GM18867 (cell line): ENCODE data around the gene HHIPL1.
"Not testable (repeated sequence)": the region's sequence is repeated elsewhere in the genome, so short reads cannot be mapped to it uniquely, and the experiment has no call there.

ENCODE experiments used
- ATAC-seq: cut with Tn5 transposase; IDR thresholded peaks from one replicate; pipeline ENCODE4 v1.9.1; 2021; ENCODE audit warnings: mild to moderate bottlenecking, moderate library complexity; ENCODE audit not compliant: unreplicated experiment

Gene HHIPL1

GRCh38 chr14:99657645-99658155 lies 12.8 kb downstream of the HHIPL1 start:
- ATAC-seq: no peak

- ATAC-seq: no peak
Observed at GRCh38 chr14:99658218-99658845, 13.4 kb downstream of the HHIPL1 start.

- no peak for ATAC-seq
Observed at GRCh38 chr14:99659333-99659741, 14.4 kb downstream of the HHIPL1 start.

- ATAC-seq: no peak
Observed at GRCh38 chr14:99660006-99660566, 15.2 kb downstream of the HHIPL1 start.

- ATAC-seq: no peak
Observed at GRCh38 chr14:99660794-99661193, 15.9 kb downstream of the HHIPL1 start.

- ATAC-seq: not testable (repeated sequence)
Observed at GRCh38 chr14:99661206-99661605, 16.3 kb downstream of the HHIPL1 start.

GRCh38 chr14:99662846-99663245 lies 17.9 kb downstream of the HHIPL1 start:
- no peak for ATAC-seq

- no peak for ATAC-seq
Observed at GRCh38 chr14:99663386-99664057, 18.6 kb downstream of the HHIPL1 start.

- ATAC-seq: no peak
Observed at GRCh38 chr14:99664058-99664936, 19.4 kb downstream of the HHIPL1 start.

- ATAC-seq: peak; percentile 49
Observed at GRCh38 chr14:99664937-99665273, 20.0 kb downstream of the HHIPL1 start.

- ATAC-seq: no peak
Observed at GRCh38 chr14:99666533-99666932, 21.6 kb downstream of the HHIPL1 start.

GRCh38 chr14:99667045-99667444 lies 22.1 kb downstream of the HHIPL1 start:
- ATAC-seq: no peak

- no peak for ATAC-seq
Observed at GRCh38 chr14:99667821-99668220, 22.9 kb downstream of the HHIPL1 start.

- no peak for ATAC-seq
Observed at GRCh38 chr14:99668307-99669295, 23.7 kb downstream of the HHIPL1 start.

GRCh38 chr14:99670361-99671234 lies 25.7 kb downstream of the HHIPL1 start:
- no peak for ATAC-seq

GRCh38 chr14:99671235-99672224 lies 26.6 kb downstream of the HHIPL1 start:
- no peak for ATAC-seq

- ATAC-seq: peak; percentile 69
Observed at GRCh38 chr14:99672506-99673304, 27.8 kb downstream of the HHIPL1 start.
